ENCODE results near the gene MYL6B.

- TF ChIP-seq CTCF (conservative IDR thresholded peaks at IDR 0.05; ENCODE audit: low read length) (no peak), EZH2phosphoT487 (IDR thresholded peaks at IDR 0.05; ENCODE audit: borderline replicate concordance, low read depth, low read length) (no peak)
Measured at GRCh38 chr12:56137853-56138571, 14.4 kb upstream of the MYL6B start.
